Thoracic aorta (tissue), 2 donors: ENCODE data around the gene GTPBP8. TPM values are rescaled to one million over a fixed set of nuclear protein-coding genes. Genes with fewer than 3 reads are reported as not detected.
A peak's percentile ranks its signal among the peaks of the same experiment; 100 is the strongest.

Experiments used
- ATAC-seq: fragments of 150-250 bp; one replicate; pipeline ENCODE4 v1.8.0; 2017; ENCODE audit warnings: low read depth; ENCODE audit not compliant: insufficient number of reproducible peaks, low FRiP score
- DNase-seq: peaks from one replicate; pipeline ENCODE4 v3.0.0-alpha.2; 2020; ENCODE audit warnings: low spot score
- H3K27ac ChIP-seq, 2 donors: fragments of 200-600 bp; sonication (generic); 1 replicate in 1 of 2; 2 replicates in 1 of 2; pipeline ENCODE4 v1.5.1; 2016; ENCODE audit warnings: mild to moderate bottlenecking in 2 of 2, moderate library complexity in 2 of 2
- H3K27me3 ChIP-seq: fragments of 200-600 bp; sonication (generic); replicated peaks from 2 replicates; pipeline ENCODE4 v1.6.0; 2016; ENCODE audit warnings: mild to moderate bottlenecking; ENCODE audit not compliant: insufficient read depth
- H3K36me3 ChIP-seq: fragments of 200-600 bp; sonication (generic); one replicate; pipeline ENCODE4 v1.5.1; 2016
- H3K4me1 ChIP-seq, 2 donors: fragments of 200-600 bp; sonication (generic); 1 replicate in 1 of 2; 2 replicates in 1 of 2; pipeline versions ENCODE4 v1.5.1 to v1.6.0; 2016; ENCODE audit warnings: low read depth in 2 of 2, mild to moderate bottlenecking in 1 of 2; ENCODE audit not compliant: control insufficient read depth in 1 of 2
- H3K4me3 ChIP-seq: fragments of 200-600 bp; sonication (generic); 2 replicates; pipeline ENCODE4 v1.5.1; 2016; ENCODE audit warnings: mild to moderate bottlenecking
- H3K9me3 ChIP-seq: fragments of 200-600 bp; sonication (generic); 2 replicates; pipeline ENCODE4 v1.5.1; 2016
- total RNA-seq, 2 donors: library from RNA; depleted of rRNA; stranded (reverse); fragments of >200 nt; gene quantifications; one replicate each; pipeline versions ENCODE4 v1.1.0 to v1.2.3, GENCODE V29; 2016
- TF ChIP-seq, protein P1 (sequence below): fragments of 200-600 bp; sonication (generic); IDR thresholded peaks from one replicate; pipeline ENCODE4 v1.5.1; 2019; ENCODE audit warnings: antibody characterized with exemption

The GTPBP8 gene
- total RNA-seq, 2 donors from 2014 or later, result 5.8 to 10.4 TPM

DNA sequence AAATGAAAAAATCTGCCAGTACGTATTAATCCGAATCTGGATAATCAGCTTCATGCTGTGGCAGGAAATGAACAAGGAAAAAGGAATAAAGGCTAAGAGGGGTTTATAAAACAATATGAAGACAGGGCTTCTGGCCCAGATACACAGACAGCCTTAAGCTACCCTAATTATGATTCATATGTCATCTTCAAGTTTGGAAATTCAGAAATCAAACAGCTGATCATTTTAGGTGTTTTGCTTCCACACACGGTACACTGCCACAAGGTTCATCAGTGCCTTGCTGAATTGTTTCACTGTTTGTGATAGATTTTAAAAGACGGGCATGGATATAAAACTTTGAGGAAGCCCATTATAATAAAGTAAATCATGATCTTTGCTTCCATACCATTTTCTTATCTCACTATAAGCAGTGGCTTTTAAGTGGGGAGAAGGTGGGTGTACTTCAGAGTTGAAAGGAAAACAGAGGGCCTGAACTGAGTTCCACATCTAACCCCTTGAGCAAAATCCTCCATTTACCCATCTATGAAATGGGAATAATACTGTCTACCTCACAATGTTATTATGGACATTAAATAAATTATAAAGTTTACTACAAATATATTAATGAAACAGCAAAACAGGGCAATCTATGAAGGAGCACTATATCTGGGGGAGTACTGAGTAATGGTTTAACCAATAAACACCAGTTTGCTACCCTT is 15.7 kb downstream of the GTPBP8 start:
- H3K36me3 ChIP-seq, result peaks cover 36% of the 10 kb centered on the region
- DNase-seq (no peak), ATAC-seq (no peak)
- no peaks in the 10 kb centered on the region for H3K4me1 ChIP-seq
- H3K4me3 ChIP-seq, result no peak overlapping the region
- H3K27me3 ChIP-seq, result no peaks in the 10 kb centered on the region
- H3K9me3 ChIP-seq, result no peaks in the 10 kb centered on the region
- no peak overlapping the region for H3K27ac ChIP-seq
- TF ChIP-seq, protein P1, sequence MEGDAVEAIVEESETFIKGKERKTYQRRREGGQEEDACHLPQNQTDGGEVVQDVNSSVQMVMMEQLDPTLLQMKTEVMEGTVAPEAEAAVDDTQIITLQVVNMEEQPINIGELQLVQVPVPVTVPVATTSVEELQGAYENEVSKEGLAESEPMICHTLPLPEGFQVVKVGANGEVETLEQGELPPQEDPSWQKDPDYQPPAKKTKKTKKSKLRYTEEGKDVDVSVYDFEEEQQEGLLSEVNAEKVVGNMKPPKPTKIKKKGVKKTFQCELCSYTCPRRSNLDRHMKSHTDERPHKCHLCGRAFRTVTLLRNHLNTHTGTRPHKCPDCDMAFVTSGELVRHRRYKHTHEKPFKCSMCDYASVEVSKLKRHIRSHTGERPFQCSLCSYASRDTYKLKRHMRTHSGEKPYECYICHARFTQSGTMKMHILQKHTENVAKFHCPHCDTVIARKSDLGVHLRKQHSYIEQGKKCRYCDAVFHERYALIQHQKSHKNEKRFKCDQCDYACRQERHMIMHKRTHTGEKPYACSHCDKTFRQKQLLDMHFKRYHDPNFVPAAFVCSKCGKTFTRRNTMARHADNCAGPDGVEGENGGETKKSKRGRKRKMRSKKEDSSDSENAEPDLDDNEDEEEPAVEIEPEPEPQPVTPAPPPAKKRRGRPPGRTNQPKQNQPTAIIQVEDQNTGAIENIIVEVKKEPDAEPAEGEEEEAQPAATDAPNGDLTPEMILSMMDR, result no peak

- Histone ChIP-seq H3K4me1 (no peaks in the 10 kb centered on the region), H3K9me3 (no peaks in the 10 kb centered on the region), H3K27ac (no peak overlapping the region), H3K4me3 (no peak overlapping the region), H3K27me3 (no peaks in the 10 kb centered on the region), H3K36me3 (peaks cover 28% of the 10 kb centered on the region)
- DNase-seq, result no peak
- TF ChIP-seq, protein P1, result no peak
- no peak for ATAC-seq
These were observed 17.3 kb downstream of the GTPBP8 start for GRCh38 chr3:113008117-113008516.

DNA sequence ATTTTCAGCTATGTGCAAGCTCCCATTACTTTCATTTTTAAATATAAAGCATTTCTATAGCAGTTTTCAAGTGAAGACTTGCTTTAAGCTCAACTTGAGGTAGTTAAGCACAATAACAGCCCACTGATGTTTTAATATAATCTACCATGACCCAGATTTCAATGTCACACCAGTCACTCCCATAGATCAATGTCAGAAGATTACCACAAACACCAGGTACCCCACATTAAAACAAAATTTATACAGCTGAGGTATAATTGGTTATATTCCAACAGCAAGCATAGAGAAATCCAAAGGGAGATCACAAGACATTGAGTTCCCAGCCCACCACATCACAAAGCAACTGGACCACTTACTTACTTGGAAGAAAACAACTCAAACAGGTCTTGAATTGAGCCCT is 22.8 kb downstream of the GTPBP8 start:
- Histone ChIP-seq H3K27me3 (no peaks in the 10 kb centered on the region), H3K9me3 (no peaks in the 10 kb centered on the region), H3K27ac (no peak overlapping the region), H3K4me1 (peaks cover 10% of the 10 kb centered on the region in 2 donors), H3K36me3 (no peaks in the 10 kb centered on the region), H3K4me3 (no peak overlapping the region)
- TF ChIP-seq, protein P1, result no peak
- DNase-seq (no peak), ATAC-seq (no peak)

- no peak for DNase-seq
- peak; percentile 2 for ATAC-seq
- H3K4me3 ChIP-seq, result peak overlapping the region; percentile 83
- peaks cover 11 to 20% of the 10 kb centered on the region in 2 donors for H3K4me1 ChIP-seq
- no peaks in the 10 kb centered on the region for H3K9me3 ChIP-seq
- no peaks in the 10 kb centered on the region for H3K36me3 ChIP-seq
- H3K27me3 ChIP-seq, result no peaks in the 10 kb centered on the region
- TF ChIP-seq, protein P1, result no peak
- H3K27ac ChIP-seq, result peak overlapping the region; percentile 90 to 94
These were observed 27.9 kb downstream of the GTPBP8 start for GRCh38 chr3:113018536-113019181.
